SK-N-SH (cell line): Measurements from ENCODE around the gene METTL23. TPM values are rescaled to one million over a fixed set of nuclear protein-coding genes. Genes with fewer than 3 reads are reported as not detected.

Experiments
- CTCF ChIA-PET: fragments of 300-600, 350-600 bp; formaldehyde crosslinking; extraction: SDS; loops from one replicate; lab custom pipeline; 2021; lab: Yijun Ruan, JAX
- POLR2A ChIA-PET: fragments of 350-600 bp; sonication (Branson Sonifier 250); formaldehyde crosslinking; extraction: SDS; loops from one replicate; lab custom pipeline; 2020; ENCODE audit warnings: antibody characterized with exemption, inconsistent platforms; lab: Yijun Ruan, JAX
- DNase-seq: peaks from one replicate; pipeline ENCODE4 v3.0.0; 2012
- H2AFZ ChIP-seq: fragments of 200-600 bp; sonication (generic); 2 replicates; pipeline ENCODE4 v1.8.1; 2016; ENCODE audit warnings: antibody characterized with exemption, mild to moderate bottlenecking, low read depth
- H3F3A ChIP-seq: fragments of 200-600 bp; sonication (generic); replicated peaks from 2 replicates; pipeline ENCODE3; 2016; ENCODE audit warnings: antibody characterized with exemption, mild to moderate bottlenecking; ENCODE audit not compliant: insufficient read depth
- H3K27ac ChIP-seq, 2 experiments: fragments of 200-500 bp in 1 of 2; fragments of 200-600 bp in 1 of 2; sonication (Bioruptor generic) in 1 of 2; sonication (generic), shearing (Covaris generic) in 1 of 2; 2 replicates each; pipeline versions ENCODE4 v1.5.1 to v1.6.1; 2014 to 2016; ENCODE audit warnings: low read depth in 2 of 2, inconsistent platforms in 1 of 2, low read length in 1 of 2, mild to moderate bottlenecking in 1 of 2, mixed read lengths in 1 of 2
- H3K27me3 ChIP-seq: fragments of 200-600 bp; sonication (generic), shearing (Covaris generic); 2 replicates; pipeline ENCODE4 v1.6.1; 2016; ENCODE audit warnings: mixed run types; ENCODE audit not compliant: insufficient read depth
- H3K36me3 ChIP-seq, 2 experiments: fragments of 200-500 bp in 1 of 2; fragments of 200-600 bp in 1 of 2; sonication (Bioruptor generic) in 1 of 2; sonication (generic) in 1 of 2; replicated peaks in 1 of 2; 2 replicates each; pipeline versions ENCODE3 to v1.5.1; 2014 to 2016; ENCODE audit warnings: low read length in 1 of 2, mild to moderate bottlenecking in 1 of 2; ENCODE audit not compliant: insufficient read depth in 2 of 2, control insufficient read depth in 1 of 2
- H3K4me1 ChIP-seq, 2 experiments: fragments of 200-500 bp in 1 of 2; fragments of 200-600 bp in 1 of 2; sonication (Bioruptor generic) in 1 of 2; sonication (generic), shearing (Covaris generic) in 1 of 2; 2 replicates each; pipeline versions ENCODE4 v1.5.1 to v1.6.1; 2014 to 2016; ENCODE audit warnings: low read depth in 1 of 2, low read length in 1 of 2, mixed run types in 1 of 2; ENCODE audit not compliant: insufficient read depth in 2 of 2, control insufficient read depth in 1 of 2
- H3K4me2 ChIP-seq: fragments of 200-600 bp; sonication (generic), shearing (Covaris generic); 2 replicates; pipeline ENCODE4 v1.6.1; 2017; ENCODE audit warnings: mixed run types
- H3K4me3 ChIP-seq, 2 experiments: fragments of 200-500 bp in 1 of 2; fragments of 200-600 bp in 1 of 2; sonication (Bioruptor generic) in 1 of 2; sonication (generic), shearing (Covaris generic) in 1 of 2; 2 replicates each; pipeline versions ENCODE4 v1.5.1 to v1.8.1; 2014 to 2016; ENCODE audit warnings: low read depth in 2 of 2, inconsistent platforms in 1 of 2, low read length in 1 of 2, mild to moderate bottlenecking in 1 of 2, mixed read lengths in 1 of 2, moderate library complexity in 1 of 2
- H3K79me2 ChIP-seq: fragments of 200-600 bp; sonication (generic); 2 replicates; pipeline ENCODE4 v1.8.1; 2017; ENCODE audit warnings: mild to moderate bottlenecking; ENCODE audit not compliant: insufficient read depth
- H3K9ac ChIP-seq: fragments of 200-600 bp; sonication (generic); 2 replicates; pipeline ENCODE4 v1.6.1; 2017; ENCODE audit warnings: mixed run types
- H3K9me2 ChIP-seq: fragments of 200-600 bp; sonication (generic); 2 replicates; pipeline ENCODE4 v1.6.1; 2017; ENCODE audit warnings: mixed run types
- H3K9me3 ChIP-seq: fragments of 200-600 bp; sonication (generic); 2 replicates; pipeline ENCODE4 v1.6.1; 2017; ENCODE audit warnings: mixed run types, mild to moderate bottlenecking, moderate library complexity
- H4K20me1 ChIP-seq: fragments of 200-600 bp; sonication (generic); 2 replicates; pipeline ENCODE4 v1.6.1; 2017; ENCODE audit warnings: mild to moderate bottlenecking, mixed run types; ENCODE audit not compliant: insufficient read depth
- CHD2 ChIP-seq: fragments of 150-350 bp; IDR thresholded peaks from 2 replicates; pipeline ENCODE4 v1.6.1; 2018; ENCODE audit warnings: low read length; ENCODE audit not compliant: partially characterized antibody
- EP300 ChIP-seq, 2 experiments: IDR thresholded peaks; 2 replicates each; pipeline versions ENCODE4 v1.4.0 to v1.6.1; 2012; ENCODE audit warnings: borderline replicate concordance in 1 of 2, low read depth in 1 of 2, low read length in 1 of 2
- FOXJ3 ChIP-seq: sonication (generic); formaldehyde crosslinking; IDR thresholded peaks from 2 replicates; pipeline ENCODE4 v1.5.1; 2020; ENCODE audit warnings: mild to moderate bottlenecking, missing genetic modification reagents
- FOXM1 ChIP-seq: IDR thresholded peaks from 2 replicates; pipeline ENCODE4 v1.4.0; 2012; ENCODE audit warnings: low read depth, mild to moderate bottlenecking
- GABPA ChIP-seq: IDR thresholded peaks from 2 replicates; pipeline ENCODE4 v1.4.0; 2012; ENCODE audit warnings: low read depth, mild to moderate bottlenecking
- JUND ChIP-seq: IDR thresholded peaks from 2 replicates; pipeline ENCODE4 v1.4.0; 2012
- MEF2A ChIP-seq: IDR thresholded peaks from 2 replicates; pipeline ENCODE4 v1.4.0; 2012; ENCODE audit warnings: low read depth, borderline replicate concordance
- MXI1 ChIP-seq: IDR thresholded peaks from 2 replicates; pipeline ENCODE4 v1.6.1; 2012; ENCODE audit warnings: mild to moderate bottlenecking, low read depth, low read length, improper control_type of control experiment
- NRF1 ChIP-seq: IDR thresholded peaks from 2 replicates; pipeline ENCODE4 v1.6.1; 2012; ENCODE audit warnings: low read depth, mild to moderate bottlenecking, low read length
- RAD21 ChIP-seq: IDR thresholded peaks from 2 replicates; pipeline ENCODE4 v1.6.1; 2012; ENCODE audit warnings: mild to moderate bottlenecking, low read length
- RFX5 ChIP-seq: IDR thresholded peaks from 2 replicates; pipeline ENCODE4 v1.6.1; 2012; ENCODE audit warnings: mild to moderate bottlenecking, improper control_type of control experiment, low read length
- SMC3 ChIP-seq: IDR thresholded peaks from 2 replicates; pipeline ENCODE4 v1.6.1; 2012; ENCODE audit warnings: low read depth, low read length, improper control_type of control experiment
- TAF1 ChIP-seq: IDR thresholded peaks from 2 replicates; pipeline ENCODE4 v1.6.1; 2012; ENCODE audit warnings: low read depth, mild to moderate bottlenecking, low read length, moderate library complexity, borderline replicate concordance
- TCF12 ChIP-seq: IDR thresholded peaks from 2 replicates; pipeline ENCODE4 v1.4.0; 2012
- TEAD4 ChIP-seq: IDR thresholded peaks from 2 replicates; pipeline ENCODE4 v1.4.0; 2012; ENCODE audit warnings: mild to moderate bottlenecking, borderline replicate concordance; ENCODE audit not compliant: insufficient read depth
- WGBS: methylation state at CpG from one replicate; pipeline ENCODE4 v1.1.6; 2017; ENCODE audit warnings: low lambda C conversion rate; 5-methylcytosine and 5-hydroxymethylcytosine counted together
- polyA plus RNA-seq, 3 experiments: library from polyadenylated mRNA; depleted of rRNA; stranded (reverse); fragments of >200 nt; gene quantifications; 2 replicates each; pipeline ENCODE4 v1.2.3, GENCODE V29; 2012
- TF ChIP-seq, protein P1 (sequence below): IDR thresholded peaks from 2 replicates; pipeline ENCODE4 v1.6.1; 2012; ENCODE audit warnings: mild to moderate bottlenecking, low read depth, low read length, moderate library complexity
- TF ChIP-seq, protein P2 (sequence below): IDR thresholded peaks from 2 replicates; pipeline ENCODE4 v1.4.0; 2012; ENCODE audit warnings: low read depth, borderline replicate concordance
- TF ChIP-seq, protein P3 (sequence below): fragments of 200-600 bp; sonication (generic); IDR thresholded peaks from 2 replicates; pipeline ENCODE4 v1.6.1; 2017; ENCODE audit warnings: antibody characterized with exemption, mild to moderate bottlenecking, moderate library complexity
- TF ChIP-seq, protein P4 (sequence below): fragments of 150-350 bp; IDR thresholded peaks from 2 replicates; pipeline ENCODE4 v1.6.1; 2017; ENCODE audit warnings: antibody characterized with exemption, low read length, low read depth, borderline replicate concordance
- TF ChIP-seq, protein P5 (sequence below): fragments of 150-350 bp; IDR thresholded peaks from 2 replicates; pipeline ENCODE4 v1.6.1; 2016; ENCODE audit warnings: mild to moderate bottlenecking, low read depth, low read length

METTL23 gene
- polyA plus RNA-seq, 1 of the 3 experiments (the other 2 are of a cell fraction) = 75.9 TPM

DNA sequence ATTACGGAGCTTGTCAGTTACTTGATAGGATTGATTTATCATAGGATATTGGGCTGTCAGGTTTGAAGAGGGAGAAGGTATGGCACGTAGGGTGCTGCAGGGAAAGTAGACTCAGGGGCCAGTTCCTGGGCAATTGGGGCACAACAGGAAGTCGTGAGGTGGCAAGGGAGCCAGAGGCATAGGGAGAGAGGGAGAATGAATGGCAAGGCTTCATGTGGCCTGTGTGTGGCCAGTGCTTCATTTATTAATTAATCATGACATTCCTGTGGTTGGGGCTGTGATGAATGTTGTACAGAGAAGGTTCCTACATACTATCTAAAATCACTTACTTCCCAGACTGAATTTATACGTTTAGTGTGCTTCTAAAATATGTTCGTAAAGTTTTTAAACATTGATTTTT, 30.6 kb downstream of the METTL23 start:
- Histone ChIP-seq H3K27me3 (no peaks in the 10 kb centered on the region), H3K4me2 (no peak overlapping the region), H3K4me3 (no peak overlapping the region), H3F3A (no peaks in the 10 kb centered on the region), H2AFZ (no peak overlapping the region), H3K27ac (no peak overlapping the region), H3K9me3 (no peaks in the 10 kb centered on the region), H4K20me1 (no peaks in the 10 kb centered on the region), H3K9me2 (no peaks in the 10 kb centered on the region), H3K9ac (no peak overlapping the region), H3K4me1 (no peaks in the 10 kb centered on the region), H3K36me3 (peaks cover 3 to 29% of the 10 kb centered on the region in 2 experiments), H3K79me2 (no peaks in the 10 kb centered on the region)
- CTCF ChIA-PET = no interaction called here
- TF ChIP-seq, protein P1, sequence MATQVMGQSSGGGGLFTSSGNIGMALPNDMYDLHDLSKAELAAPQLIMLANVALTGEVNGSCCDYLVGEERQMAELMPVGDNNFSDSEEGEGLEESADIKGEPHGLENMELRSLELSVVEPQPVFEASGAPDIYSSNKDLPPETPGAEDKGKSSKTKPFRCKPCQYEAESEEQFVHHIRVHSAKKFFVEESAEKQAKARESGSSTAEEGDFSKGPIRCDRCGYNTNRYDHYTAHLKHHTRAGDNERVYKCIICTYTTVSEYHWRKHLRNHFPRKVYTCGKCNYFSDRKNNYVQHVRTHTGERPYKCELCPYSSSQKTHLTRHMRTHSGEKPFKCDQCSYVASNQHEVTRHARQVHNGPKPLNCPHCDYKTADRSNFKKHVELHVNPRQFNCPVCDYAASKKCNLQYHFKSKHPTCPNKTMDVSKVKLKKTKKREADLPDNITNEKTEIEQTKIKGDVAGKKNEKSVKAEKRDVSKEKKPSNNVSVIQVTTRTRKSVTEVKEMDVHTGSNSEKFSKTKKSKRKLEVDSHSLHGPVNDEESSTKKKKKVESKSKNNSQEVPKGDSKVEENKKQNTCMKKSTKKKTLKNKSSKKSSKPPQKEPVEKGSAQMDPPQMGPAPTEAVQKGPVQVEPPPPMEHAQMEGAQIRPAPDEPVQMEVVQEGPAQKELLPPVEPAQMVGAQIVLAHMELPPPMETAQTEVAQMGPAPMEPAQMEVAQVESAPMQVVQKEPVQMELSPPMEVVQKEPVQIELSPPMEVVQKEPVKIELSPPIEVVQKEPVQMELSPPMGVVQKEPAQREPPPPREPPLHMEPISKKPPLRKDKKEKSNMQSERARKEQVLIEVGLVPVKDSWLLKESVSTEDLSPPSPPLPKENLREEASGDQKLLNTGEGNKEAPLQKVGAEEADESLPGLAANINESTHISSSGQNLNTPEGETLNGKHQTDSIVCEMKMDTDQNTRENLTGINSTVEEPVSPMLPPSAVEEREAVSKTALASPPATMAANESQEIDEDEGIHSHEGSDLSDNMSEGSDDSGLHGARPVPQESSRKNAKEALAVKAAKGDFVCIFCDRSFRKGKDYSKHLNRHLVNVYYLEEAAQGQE = no peak
- TF ChIP-seq RAD21 = no peak
- no peak for TF ChIP-seq MEF2A
- no peak for TF ChIP-seq FOXJ3 (CRISPR knock-in tag)
- no peak for TF ChIP-seq TAF1
- no peak for TF ChIP-seq SMC3
- no peak for TF ChIP-seq GABPA
- TF ChIP-seq JUND = no peak
- no peak for TF ChIP-seq EP300 (IDR thresholded peaks at IDR 0.05; ENCODE audit: borderline replicate concordance in 1 of 2, low read depth in 1 of 2, low read length in 1 of 2)
- TF ChIP-seq RFX5 = no peak
- TF ChIP-seq TCF12 = no peak
- WGBS = 96% methylated on average over 5 of the region's 5 CpGs
- no peak for DNase-seq
- POLR2A ChIA-PET = no interaction called here

DNA sequence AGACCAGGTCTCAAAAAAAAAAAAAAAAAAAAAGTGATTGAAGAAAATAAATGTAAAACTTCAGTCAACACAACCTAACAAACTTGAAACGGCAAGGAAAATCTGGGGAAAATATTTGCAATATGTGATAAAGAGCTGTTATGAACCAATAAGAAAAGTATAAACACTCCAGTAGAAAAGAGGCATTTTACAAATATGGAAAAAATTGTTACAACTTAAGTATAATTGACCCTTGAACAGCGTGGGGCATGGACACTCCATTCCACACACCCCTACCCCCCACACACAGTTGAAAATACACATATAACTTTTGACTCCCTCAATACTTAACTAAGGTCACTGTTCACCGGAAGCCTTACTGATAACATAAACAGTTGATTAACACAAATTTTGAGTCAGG, 31.9 kb downstream of the METTL23 start:
- Histone ChIP-seq H3F3A (no peaks in the 10 kb centered on the region), H3K27me3 (no peaks in the 10 kb centered on the region), H3K36me3 (peaks cover 3 to 29% of the 10 kb centered on the region in 2 experiments), H3K27ac (no peak overlapping the region), H3K9me2 (no peaks in the 10 kb centered on the region), H2AFZ (no peak overlapping the region), H3K79me2 (no peaks in the 10 kb centered on the region), H3K4me2 (no peak overlapping the region), H3K4me1 (no peaks in the 10 kb centered on the region), H4K20me1 (no peaks in the 10 kb centered on the region), H3K4me3 (no peak overlapping the region), H3K9ac (no peak overlapping the region), H3K9me3 (no peaks in the 10 kb centered on the region)
- TF ChIP-seq, protein P2, sequence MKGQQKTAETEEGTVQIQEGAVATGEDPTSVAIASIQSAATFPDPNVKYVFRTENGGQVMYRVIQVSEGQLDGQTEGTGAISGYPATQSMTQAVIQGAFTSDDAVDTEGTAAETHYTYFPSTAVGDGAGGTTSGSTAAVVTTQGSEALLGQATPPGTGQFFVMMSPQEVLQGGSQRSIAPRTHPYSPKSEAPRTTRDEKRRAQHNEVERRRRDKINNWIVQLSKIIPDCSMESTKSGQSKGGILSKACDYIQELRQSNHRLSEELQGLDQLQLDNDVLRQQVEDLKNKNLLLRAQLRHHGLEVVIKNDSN = no peak
- TF ChIP-seq FOXM1 (no peak), MXI1 (no peak), CHD2 (no peak), TAF1 (no peak), EP300 (IDR thresholded peaks at IDR 0.05; ENCODE audit: borderline replicate concordance in 1 of 2, low read depth in 1 of 2, low read length in 1 of 2) (no peak), FOXJ3 (CRISPR knock-in tag) (no peak), NRF1 (no peak), GABPA (no peak), TEAD4 (no peak)
- TF ChIP-seq, protein P3, sequence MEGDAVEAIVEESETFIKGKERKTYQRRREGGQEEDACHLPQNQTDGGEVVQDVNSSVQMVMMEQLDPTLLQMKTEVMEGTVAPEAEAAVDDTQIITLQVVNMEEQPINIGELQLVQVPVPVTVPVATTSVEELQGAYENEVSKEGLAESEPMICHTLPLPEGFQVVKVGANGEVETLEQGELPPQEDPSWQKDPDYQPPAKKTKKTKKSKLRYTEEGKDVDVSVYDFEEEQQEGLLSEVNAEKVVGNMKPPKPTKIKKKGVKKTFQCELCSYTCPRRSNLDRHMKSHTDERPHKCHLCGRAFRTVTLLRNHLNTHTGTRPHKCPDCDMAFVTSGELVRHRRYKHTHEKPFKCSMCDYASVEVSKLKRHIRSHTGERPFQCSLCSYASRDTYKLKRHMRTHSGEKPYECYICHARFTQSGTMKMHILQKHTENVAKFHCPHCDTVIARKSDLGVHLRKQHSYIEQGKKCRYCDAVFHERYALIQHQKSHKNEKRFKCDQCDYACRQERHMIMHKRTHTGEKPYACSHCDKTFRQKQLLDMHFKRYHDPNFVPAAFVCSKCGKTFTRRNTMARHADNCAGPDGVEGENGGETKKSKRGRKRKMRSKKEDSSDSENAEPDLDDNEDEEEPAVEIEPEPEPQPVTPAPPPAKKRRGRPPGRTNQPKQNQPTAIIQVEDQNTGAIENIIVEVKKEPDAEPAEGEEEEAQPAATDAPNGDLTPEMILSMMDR = no peak
- TF ChIP-seq, protein P4, sequence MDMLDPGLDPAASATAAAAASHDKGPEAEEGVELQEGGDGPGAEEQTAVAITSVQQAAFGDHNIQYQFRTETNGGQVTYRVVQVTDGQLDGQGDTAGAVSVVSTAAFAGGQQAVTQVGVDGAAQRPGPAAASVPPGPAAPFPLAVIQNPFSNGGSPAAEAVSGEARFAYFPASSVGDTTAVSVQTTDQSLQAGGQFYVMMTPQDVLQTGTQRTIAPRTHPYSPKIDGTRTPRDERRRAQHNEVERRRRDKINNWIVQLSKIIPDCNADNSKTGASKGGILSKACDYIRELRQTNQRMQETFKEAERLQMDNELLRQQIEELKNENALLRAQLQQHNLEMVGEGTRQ = no peak
- TF ChIP-seq, protein P5, sequence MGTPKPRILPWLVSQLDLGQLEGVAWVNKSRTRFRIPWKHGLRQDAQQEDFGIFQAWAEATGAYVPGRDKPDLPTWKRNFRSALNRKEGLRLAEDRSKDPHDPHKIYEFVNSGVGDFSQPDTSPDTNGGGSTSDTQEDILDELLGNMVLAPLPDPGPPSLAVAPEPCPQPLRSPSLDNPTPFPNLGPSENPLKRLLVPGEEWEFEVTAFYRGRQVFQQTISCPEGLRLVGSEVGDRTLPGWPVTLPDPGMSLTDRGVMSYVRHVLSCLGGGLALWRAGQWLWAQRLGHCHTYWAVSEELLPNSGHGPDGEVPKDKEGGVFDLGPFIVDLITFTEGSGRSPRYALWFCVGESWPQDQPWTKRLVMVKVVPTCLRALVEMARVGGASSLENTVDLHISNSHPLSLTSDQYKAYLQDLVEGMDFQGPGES = no peak
- 93% methylated on average over 3 of the region's 3 CpGs for WGBS
- no peak for DNase-seq
- CTCF ChIA-PET = interaction anchor here (1.2 kb wide), 2 partner anchors 19 to 308 kb away, joined by 3 to 4 read pairs; no protein-coding TSS in a partner anchor
- POLR2A ChIA-PET = no interaction called here
